Mucosa of descending colon (tissue), 3 donors: ENCODE measurements around the gene IFNA16. TPM values are rescaled to one million over a fixed set of nuclear protein-coding genes. Genes with fewer than 3 reads are reported as not detected.
"Not testable (repeated sequence)": the region's sequence is repeated elsewhere in the genome, so short reads cannot be mapped to it uniquely, and the experiment has no call there.

Experiments used
- ATAC-seq: fragments of 200-7000 bp; cut with Tn5 transposase; one replicate; pipeline ENCODE4 v1.9.1; 2020; ENCODE audit warnings: mild to moderate bottlenecking, moderate library complexity
- DNase-seq, 3 donors: peaks; one replicate each; pipeline ENCODE4 v3.0.0-alpha.2; 2020
- H3K36me3 ChIP-seq: fragments of 200-600 bp; one replicate; pipeline ENCODE4 v1.8.0; 2021; ENCODE audit warnings: low read depth, mild to moderate bottlenecking
- H3K4me1 ChIP-seq: fragments of 200-600 bp; one replicate; pipeline ENCODE4 v1.8.0; 2021; ENCODE audit warnings: low read depth, mild to moderate bottlenecking
- H3K4me3 ChIP-seq: fragments of 200-600 bp; one replicate; pipeline ENCODE4 v1.8.0; 2021; ENCODE audit warnings: mild to moderate bottlenecking
- H3K9me3 ChIP-seq: fragments of 200-600 bp; one replicate; pipeline ENCODE4 v1.8.0; 2021; ENCODE audit warnings: mild to moderate bottlenecking
- CTCF ChIP-seq: fragments of 200-600 bp; IDR thresholded peaks from one replicate; pipeline ENCODE4 v1.8.0; 2022; ENCODE audit warnings: antibody characterized with exemption, mild to moderate bottlenecking
- intact Hi-C, 2 donors: fragments of 100-400 bp; cut with DNase I in 1 of 2; cut with micrococcal nuclease in 1 of 2; formaldehyde crosslinking; loops; one replicate each; pipeline versions ENCODE4 v1.11.0 to v1.11.1; 2022; cut with DNase I, micrococcal nuclease
- total RNA-seq, 3 donors: library from RNA; stranded (reverse); fragmentation: NEBNext Ultra II Directional in 2 of 3; extraction: Animal tissue kit (Norgen Biotek cat#: 25700) in 2 of 3; gene quantifications; one replicate each; pipeline versions ENCODE4 v1.2.1 to v1.2.4, GENCODE V29; 2021 to 2023
- donor health status: DM: no; HTN: no; CAD: no; lungs with moderate emphysema.
- donor health status: DM: no; HTN: no; CAD: no.
- donor health status: DM: no; HTN: yes; CAD: no.

IFNA16 gene
- total RNA-seq, 3 donors from 2014 or later = not detected

GRCh38 chr9:21251190-21251589, 34.1 kb upstream of the IFNA16 start:
- Histone ChIP-seq H3K4me3 (no peak overlapping the region), H3K9me3 (no peaks in the 10 kb centered on the region), H3K4me1 (no peaks in the 10 kb centered on the region), H3K36me3 (no peaks in the 10 kb centered on the region)
- intact Hi-C loops = no loop called here
- no peak for TF ChIP-seq CTCF
- ATAC-seq = no peak
- no peak for DNase-seq

- Histone ChIP-seq H3K4me3 (no peak overlapping the region), H3K4me1 (no peaks in the 10 kb centered on the region), H3K9me3 (no peaks in the 10 kb centered on the region), H3K36me3 (no peaks in the 10 kb centered on the region)
- ATAC-seq (no peak), DNase-seq (no peak)
- no peak for TF ChIP-seq CTCF
- intact Hi-C loops = no loop called here
These were observed 27.7 kb upstream of the IFNA16 start for GRCh38 chr9:21244836-21245235.

- Histone ChIP-seq H3K36me3 (no peaks in the 10 kb centered on the region), H3K9me3 (no peaks in the 10 kb centered on the region), H3K4me1 (no peaks in the 10 kb centered on the region), H3K4me3 (no peak within 1 kb of the TSS)
- DNase-seq = no peak
- no peak for TF ChIP-seq CTCF
- ATAC-seq = no peak
- intact Hi-C loops = no loop called here
These were observed 22.8 kb upstream of the IFNA16 start, which contains the start of gene IFNA14 for GRCh38 chr9:21239911-21240310. Gene IFNA14 (minus strand): TSS chr9:21240005. CDS start chr9:21239935, 70 bp downstream.

- intact Hi-C loops, H3K4me1 ChIP-seq, ATAC-seq, DNase-seq, H3K36me3 ChIP-seq, H3K4me3 ChIP-seq, H3K9me3 ChIP-seq: not testable (repeated sequence)
These were observed 19.2 kb upstream of the IFNA16 start for GRCh38 chr9:21236360-21236714.

GRCh38 chr9:21235468-21236359, 18.6 kb upstream of the IFNA16 start:
- ATAC-seq (peak; percentile 67), DNase-seq (peak in 1 of 3 donors; percentile 47)
- H3K9me3 ChIP-seq, H3K4me3 ChIP-seq, intact Hi-C loops, H3K4me1 ChIP-seq, H3K36me3 ChIP-seq: not testable (repeated sequence)

- Histone ChIP-seq H3K4me1 (no peaks in the 10 kb centered on the region), H3K9me3 (no peaks in the 10 kb centered on the region), H3K4me3 (no peak overlapping the region), H3K36me3 (no peaks in the 10 kb centered on the region)
- ATAC-seq (no peak), DNase-seq (no peak)
- TF ChIP-seq CTCF = no peak
- intact Hi-C loops = no loop called here
These were observed 17.1 kb upstream of the IFNA16 start for GRCh38 chr9:21234153-21234687.
